Femur (tissue), 1 donor: ENCODE results near the gene TNIK.

ENCODE experiments used
- DNase-seq: peaks from one replicate; pipeline ENCODE4 v3.0.0-alpha.2; 2017

Gene TNIK

DNA sequence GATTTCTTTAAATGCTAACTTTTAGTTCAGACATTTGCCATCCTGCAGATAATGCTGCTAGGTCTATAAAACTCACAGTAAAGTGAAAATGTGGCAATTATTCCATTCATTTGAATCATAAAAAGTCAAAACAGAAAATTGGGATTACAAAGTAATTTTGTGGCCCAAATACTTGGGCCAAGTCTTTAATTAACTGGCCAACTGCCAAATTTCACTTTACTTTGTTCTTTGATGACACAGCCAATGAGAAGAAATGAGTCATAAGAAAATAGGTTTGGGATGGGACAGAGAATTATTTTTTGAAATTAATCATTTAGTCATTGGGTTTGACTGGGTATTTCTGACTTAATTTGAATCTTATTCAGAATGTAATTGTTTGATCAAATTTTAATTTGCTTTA is 343.8 kb downstream of the TNIK start:
- no peak for DNase-seq

DNA sequence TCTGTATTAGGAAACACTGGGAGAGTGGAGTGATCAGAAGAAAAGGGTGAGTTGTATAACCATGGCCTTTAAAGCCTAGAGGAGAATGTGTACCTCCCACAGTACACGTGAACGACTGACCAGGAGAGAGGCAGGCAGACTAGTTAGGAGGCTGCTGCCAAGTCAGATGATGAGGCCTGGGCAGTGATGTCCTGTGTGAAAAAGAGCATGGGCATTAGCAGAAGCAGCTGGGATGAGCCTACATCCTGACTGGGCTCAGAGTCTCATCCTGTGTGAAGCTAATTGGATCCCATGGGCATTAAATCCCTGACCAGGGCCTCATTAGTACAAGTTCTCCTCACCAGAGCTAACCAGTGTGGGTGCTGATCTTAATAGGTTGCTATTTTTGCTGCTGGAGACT is 344.5 kb downstream of the TNIK start:
- no peak for DNase-seq

DNA sequence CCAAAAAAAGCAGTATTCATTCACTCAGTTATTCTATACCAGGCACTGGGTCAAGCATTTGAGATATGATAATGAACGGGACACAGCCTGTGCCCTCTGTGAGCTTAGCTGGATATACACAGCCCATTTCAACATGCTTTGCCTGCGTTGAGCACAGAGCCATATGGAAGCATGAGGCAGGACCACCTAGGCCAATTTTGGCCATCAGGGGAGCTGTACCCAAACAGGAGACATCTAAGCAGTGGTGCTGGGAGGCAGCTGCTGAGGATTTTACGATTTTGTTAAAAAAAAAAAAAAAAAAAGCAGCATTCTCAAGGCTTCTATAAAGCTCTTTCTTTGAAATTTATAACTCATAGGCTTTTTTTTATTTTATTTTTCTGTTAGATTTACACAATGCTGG is 346.5 kb downstream of the TNIK start:
- no peak for DNase-seq

DNA sequence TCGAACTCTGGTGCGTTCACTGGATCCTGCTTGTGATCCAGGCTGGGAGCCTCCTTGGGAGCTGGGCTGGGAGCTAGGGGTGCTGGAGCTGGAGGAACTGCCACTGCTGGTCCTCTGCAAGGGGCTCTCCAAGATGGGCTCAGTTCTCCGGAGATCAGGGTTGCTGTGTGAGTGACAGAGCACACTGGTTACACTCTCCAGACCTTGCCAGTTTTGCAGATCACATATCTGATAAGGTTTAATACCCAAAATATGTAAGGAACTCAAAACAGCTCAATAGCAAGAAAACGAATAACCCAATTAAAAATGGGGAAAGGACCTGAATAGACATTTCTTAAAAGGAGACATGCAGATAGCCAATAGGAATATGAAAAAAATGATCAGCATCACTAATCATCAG is 349.5 kb downstream of the TNIK start:
- DNase-seq, result no peak

DNA sequence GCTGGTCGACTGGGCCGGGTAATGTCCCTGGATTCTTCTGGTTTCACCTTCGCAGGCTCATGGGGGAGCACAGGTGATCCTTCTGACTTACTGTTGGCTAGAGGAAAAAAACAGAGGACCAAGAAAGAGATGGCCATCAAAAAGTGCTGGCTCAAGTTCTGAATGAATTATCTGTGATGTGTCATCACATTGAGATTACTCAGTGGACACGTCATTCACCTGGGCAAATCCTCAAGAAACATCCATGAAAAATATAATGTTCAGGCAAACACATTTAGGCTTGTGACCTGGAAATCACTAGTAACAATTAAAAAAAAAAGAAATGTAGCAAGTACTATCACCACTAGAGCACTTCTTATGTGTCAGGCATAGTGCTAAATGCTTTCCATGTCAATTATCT is 352.1 kb downstream of the TNIK start:
- no peak for DNase-seq

DNA sequence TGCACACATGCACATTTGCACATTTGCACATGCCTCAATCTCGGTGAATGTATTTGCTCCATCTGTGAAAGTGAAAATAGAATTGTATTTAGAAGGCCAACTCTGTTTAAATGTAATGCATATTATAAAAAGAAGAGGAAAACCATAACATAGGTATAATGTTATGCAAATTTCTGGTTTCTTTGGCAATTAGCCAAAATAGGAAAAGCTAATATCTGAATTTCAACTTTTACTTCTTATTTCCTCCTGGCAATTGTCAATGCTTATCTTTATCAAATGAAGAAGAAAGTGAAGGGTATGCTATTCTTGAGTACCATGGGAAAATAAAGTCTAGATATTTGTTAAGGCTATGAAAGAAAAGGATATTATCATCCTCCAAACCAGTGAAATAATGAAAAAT is 357.0 kb downstream of the TNIK start:
- DNase-seq, result no peak

DNA sequence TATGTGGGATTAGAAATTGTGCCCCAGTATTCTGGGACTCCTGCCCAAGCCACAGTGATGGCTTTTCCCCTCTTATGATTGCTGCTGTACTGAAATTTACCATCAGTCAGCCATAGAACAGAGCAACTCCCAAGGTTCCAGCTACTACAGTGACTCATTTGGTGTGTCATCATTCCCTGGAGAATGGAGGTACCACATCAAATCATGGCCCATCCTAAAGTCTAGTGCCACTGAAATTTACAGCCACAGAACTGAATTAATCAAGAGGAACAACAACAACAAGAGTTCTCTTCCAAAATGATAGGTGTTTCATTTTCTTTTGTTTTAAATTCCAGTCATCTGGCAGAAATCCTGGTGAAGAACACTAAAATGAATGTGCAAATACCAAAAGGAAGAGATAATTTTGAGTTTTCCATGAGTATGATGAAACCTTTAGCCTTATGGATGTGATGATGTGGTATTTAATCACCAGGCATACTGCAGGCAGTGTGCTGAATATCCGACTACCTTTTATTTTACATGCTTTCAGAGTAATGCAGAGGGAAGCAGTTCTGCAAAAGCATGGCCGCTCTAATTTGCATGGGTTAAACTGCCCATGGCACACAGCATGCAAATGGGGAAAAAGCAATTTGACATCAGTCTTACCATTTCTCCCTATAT is 358.1 kb downstream of the TNIK start:
- no peak for DNase-seq

DNA sequence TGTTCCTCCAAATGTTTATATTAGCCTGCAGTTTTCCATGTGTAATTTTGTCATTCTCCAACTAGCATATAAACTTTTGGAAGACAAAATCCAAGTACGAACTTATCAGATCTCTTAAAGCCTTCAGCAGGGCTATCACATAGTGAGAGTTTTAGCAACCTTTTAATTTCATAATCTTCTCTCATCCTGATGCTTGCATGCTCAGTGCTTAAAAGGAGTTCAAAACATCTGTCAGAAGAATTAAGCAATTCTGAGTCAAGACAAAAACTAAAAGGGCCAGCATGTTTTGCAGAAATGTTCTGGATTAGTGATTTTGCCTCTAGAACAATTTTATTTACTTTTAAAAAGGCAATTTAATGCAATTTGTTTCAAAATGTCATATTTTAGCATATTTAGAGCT is 360.3 kb downstream of the TNIK start:
- DNase-seq, result no peak

DNA sequence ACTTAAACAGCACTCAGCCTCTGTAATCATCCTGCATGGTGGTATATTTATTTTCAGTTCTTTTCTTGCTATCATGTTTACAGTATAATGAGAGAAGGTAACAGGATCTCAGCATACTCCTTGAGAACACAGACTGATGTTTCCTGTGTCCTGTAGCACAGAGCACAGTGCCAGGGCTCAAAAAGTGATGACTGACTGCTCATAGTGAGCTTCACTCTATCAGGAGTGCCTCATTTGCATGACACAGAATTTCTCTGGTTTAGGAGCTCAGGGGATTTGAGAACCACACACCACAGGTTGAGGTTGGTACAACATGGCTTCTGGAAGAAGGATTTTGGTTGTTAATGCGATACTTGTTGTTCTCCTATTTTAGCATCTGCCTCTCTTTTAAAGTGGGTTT is 365.1 kb downstream of the TNIK start:
- no peak for DNase-seq

DNA sequence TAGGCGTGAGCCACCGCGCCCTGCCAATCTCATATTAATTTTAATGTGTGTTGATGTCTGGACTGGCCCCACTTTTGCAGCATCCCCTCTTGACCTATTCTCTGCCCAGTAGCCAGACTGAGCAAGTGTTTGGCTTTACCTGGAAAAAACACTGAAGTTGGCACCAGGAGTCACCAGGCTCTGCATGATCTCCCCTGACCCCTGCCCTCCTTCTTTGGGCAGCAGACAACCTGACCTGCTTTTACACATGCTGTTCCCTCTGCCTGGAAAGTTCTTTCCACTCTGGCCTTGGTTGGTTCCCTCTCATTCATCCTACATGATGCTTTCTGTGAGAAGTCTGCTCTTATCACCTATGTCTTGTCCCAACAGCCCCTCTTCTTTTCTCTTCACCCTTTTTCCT is 365.8 kb downstream of the TNIK start:
- no peak for DNase-seq

DNA sequence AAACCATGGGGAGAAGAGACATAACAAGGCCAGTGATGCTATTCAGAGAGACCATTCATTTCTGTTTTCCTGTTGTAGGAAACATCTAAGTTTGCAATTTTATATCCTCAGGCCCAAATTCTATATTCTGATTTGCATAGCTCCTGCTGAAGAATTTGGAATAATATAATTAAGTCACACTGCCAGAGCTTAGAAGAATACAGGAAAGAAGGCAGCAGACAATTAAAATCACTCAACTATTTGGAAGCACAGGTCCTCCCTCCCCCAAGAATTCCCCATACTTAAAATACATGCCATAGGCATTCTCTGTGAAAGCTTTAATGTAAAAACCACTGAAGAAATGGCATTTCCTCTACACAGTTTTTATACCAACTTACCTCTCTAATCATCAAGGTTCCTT is 366.7 kb downstream of the TNIK start:
- DNase-seq, result no peak

DNA sequence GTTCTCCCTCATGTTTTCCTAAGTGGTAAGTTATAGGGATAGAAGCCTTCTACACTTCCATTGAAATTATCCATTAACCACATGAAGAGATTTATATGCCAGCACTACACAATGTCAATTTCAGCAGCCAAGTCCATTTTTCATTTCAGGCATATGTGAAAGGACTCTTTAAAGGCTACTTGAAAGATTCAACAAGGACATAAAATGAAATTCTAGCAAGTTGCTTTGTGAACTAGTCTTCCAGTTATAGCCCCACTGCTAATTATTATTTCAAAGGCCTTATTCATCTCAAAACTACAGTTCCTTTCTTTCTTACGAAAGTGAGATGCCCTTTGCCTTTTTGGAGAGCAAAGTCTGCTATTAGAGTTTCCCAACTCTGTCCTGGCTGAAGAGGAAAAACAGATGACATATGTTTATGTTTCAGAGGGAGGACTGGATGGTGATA is 367.7 kb downstream of the TNIK start:
- DNase-seq, result no peak

DNA sequence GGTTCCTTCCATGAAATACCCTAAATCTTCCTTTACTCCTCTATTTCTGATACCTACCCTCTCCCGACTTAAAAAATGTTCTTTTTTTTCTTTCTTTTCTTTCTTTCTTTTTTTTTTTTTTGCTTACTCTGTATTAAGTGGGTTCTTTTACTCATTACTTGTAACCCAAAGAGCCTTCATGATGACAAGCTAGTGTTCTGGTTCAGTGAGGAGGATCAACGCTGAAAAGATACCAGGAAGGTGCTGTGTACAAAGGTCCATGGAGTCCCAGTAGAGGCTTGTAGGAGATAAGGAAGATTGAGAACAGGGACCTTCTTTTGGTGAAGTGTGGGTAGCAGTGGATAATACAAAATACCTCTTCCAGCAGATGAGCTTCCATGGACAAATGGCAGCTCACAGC is 369.9 kb downstream of the TNIK start:
- no peak for DNase-seq

DNA sequence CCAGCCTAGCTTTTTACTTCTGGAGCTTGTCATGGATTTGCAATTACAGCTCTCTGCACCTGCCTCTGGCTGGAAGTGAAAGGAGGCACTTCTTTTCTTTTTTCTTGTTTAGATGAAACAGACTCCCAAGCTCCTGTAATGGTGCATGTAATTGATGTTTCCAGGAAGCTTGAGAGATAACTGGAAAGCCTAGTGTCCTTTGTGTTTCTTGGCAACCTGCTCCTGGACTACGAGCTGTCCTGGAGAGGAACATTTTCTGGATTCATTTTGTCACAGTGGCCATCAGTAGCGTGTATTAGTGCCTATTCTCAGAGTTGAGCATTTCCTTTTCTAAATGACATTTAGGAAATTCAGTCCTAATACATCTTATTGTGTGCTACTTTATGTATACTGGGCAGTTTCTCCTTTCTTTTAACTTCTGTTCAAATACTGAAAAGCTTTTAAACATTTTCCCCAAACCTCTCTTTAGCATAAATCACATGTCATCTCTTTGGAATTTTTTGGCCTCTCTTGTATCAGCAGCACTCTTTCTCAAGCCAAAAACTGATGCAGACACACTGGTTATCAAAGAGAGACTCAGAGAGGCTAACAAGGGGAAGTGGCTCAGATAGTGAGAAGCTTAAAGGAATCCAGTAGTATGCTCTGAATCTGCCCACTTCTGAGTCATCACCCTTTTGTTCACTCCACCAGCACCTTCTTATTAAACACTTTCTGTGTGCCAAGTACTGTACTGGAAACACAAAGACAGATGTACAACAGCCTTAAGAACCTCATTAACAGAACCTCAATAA is 371.0 kb downstream of the TNIK start:
- DNase-seq, result no peak

DNA sequence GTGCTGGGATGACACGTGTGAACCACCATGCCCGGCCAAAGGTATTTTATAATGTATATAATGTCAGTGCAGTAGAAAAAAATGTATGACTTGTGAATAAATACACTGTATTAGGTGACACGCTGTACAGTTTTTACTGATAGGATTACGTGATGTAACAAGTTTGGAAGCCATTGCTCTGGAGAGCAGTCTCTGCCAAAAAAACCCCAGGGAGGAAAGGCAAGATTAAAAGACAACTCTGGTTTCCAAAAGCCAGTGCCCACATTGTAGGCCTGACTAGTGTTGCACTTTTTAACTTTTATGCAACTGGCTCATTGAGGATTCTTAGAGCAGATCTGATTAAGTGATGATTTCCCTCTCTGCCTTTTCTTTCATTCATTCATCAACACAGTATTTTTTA is 371.7 kb downstream of the TNIK start:
- DNase-seq, result no peak

DNA sequence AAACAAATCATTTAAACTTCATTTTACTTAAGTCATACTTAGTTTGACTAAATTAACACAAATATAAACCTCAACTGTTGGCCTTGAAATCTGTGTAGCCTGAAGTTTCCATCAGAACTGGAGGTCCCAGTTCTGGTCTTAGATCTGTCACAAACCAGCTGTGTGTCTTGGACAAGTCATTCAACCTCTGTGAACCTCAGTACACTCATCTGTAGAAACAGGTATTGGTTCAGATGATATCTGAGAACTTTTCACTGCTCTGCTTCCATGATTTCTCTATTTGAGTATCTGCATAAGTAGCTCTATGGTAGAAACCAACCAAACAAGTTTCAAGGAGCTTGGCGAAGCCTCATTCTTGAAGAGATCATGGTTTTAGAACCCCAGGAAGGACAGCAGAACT is 373.3 kb downstream of the TNIK start:
- DNase-seq, result no peak

DNA sequence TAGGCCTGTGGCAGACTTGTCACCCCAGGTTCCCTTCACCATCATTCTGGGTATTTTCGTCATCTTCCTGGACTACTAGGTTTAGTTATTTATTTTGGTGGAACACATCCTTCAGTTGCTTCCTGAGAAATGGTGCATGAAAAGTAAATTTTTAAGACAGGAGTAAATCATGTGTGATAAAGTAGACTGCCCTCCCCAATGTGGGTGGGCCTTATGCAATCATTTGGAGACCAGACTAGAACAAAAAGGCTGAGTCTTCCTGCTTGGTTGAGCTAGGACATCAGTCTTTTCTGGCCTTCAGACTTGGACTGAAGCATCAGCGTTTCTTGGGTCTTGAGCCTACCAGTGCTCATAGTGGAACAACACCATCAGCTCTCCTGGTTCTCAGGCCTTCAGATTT is 382.9 kb downstream of the TNIK start:
- no peak for DNase-seq

DNA sequence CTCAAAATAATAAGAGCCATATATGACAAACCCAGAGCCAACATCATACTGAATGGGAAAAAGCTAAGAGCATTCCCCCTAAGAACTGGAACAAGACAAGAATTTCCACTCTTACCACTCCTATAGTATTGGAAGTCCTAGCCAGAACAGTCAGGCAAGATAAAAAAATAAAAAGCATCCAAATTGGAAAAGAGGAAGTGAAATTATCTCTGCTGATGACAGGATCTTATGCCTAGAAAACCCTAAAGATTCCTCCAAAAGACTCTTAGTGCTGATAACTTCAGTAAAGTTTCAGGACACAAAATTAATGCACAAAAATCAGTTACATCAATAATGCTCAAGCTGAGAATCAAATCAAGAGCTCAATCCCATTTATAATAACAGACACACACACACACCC is 387.8 kb downstream of the TNIK start:
- no peak for DNase-seq

DNA sequence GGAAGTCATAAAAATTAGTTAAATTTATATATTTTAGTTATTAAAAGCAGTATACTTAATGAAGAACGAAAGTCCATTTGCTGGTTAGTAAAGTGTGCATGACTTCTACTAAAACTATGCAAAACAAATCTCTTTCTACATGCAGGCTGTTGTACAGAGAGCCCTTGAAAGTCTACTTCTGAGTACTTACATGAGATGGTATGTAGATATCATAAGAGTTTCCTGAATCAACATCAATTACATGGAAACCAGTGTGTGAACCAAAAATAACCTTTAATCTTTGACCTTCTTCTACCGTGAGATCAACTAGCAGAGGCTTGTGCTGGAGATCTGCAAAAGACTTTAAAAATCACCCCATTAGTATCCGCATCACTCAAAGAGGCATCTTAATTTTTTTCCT is 391.5 kb downstream of the TNIK start:
- no peak for DNase-seq

DNA sequence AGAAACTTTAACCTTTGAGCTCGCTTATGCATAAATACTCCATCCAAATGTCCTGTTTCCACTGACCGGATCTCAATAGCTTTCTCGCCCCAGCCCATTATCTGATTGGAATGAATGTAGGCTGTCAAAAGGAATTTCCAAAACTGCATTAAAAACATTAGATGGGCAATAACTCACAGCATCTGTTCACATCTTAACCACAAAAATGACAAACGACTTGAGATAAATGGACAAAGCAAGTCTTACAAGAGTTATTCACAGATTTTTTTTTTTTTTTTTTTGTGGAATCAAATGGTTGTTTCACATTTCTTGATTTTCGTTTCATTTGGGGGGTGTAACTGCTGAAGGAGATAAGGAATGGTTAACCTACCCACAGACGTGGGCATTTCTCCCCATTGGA is 394.0 kb downstream of the TNIK start:
- DNase-seq, result no peak

DNA sequence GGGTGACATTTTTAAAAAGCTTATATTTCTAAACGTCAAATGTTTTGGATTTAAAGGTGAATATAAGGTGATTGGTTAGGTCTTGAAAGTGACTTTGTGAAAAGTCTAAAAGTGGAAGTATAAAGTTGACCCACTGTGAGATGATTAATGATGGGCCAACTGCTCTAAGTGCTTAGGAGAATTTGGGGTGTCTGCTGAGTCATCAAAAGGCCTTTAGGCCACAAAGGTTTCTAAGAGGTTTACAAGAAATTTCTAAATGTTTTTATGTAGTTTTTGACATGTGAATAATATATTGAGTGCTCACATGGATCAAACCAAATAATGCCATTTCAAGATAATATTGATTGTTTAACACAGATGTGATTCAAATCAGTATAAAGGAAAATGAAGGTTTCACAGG is 394.5 kb downstream of the TNIK start:
- no peak for DNase-seq

DNA sequence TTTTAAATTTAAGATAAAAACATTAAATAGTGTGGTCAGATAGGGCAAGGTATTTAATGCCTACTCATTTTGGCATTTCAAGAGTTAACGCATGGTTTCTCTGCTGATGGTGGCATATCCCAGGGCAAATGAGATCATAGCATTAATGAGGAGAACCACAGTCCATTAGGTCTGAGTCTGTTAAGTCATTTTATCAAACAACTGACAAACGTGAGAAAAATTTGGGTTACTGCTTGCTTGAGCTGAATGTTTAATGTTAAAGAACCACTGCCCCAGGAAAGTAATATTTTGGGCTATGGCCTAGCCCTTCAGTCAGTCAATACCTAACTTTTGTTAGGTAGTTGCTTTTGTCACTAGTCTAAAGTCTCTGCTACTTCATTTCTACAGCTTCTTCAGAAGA is 395.7 kb downstream of the TNIK start:
- DNase-seq, result no peak

DNA sequence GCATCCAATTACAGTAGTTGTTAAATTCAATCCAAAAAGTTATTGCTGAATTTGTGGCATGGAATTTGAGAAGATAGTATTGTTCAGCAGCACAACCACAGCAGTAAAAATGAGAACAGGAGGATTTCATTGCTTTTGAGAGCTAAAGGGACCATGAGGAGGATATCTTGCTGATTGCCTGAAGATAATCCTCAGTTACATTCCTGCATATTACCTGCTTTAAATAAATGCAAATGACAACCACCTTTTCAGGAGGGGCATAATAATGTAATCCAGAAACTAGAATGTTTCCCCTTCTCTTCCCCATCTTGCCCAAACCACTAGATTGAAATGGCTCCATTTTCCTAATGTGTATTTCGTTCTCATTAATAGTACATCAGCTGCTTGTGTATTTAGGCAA is 398.5 kb downstream of the TNIK start:
- no peak for DNase-seq

DNA sequence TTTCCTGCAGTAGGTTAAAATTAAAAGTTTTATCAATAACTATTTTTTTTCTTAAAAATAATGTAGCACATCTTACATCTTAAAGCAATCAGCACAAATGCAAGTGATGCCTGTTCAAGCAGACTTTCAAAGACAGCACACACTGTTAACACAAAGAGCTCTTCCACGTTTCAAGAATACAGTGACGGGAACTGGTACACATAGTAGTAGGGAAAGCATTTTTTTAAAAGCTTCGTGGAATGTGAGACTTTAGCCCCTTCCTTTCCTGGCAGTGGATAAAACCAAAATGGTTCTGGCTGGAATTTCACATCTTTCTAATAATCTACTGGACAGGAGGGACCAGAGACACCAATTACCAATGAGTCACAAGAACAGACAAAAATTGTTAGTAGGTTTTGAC is 400.2 kb downstream of the TNIK start:
- no peak for DNase-seq
